Subcutaneous abdominal adipose tissue (tissue), 5 donors: ENCODE measurements around the gene ALG14.

ENCODE experiments used
- H3K27ac ChIP-seq: one replicate; pipeline ENCODE4 v1.7.0; 2013; ENCODE audit warnings: low read depth, mild to moderate bottlenecking, inconsistent platforms, low read length, moderate library complexity
- H3K27me3 ChIP-seq, 5 donors: one replicate each; pipeline ENCODE4 v1.7.0; 2013; ENCODE audit warnings: low read length in 5 of 5, inconsistent platforms in 1 of 5; ENCODE audit not compliant: control insufficient read depth in 5 of 5, insufficient read depth in 4 of 5
- H3K36me3 ChIP-seq, 5 donors: one replicate each; pipeline ENCODE4 v1.7.0; 2013; ENCODE audit warnings: low read length in 5 of 5; ENCODE audit not compliant: control insufficient read depth in 5 of 5, insufficient read depth in 5 of 5
- H3K4me1 ChIP-seq, 5 donors: one replicate each; pipeline ENCODE4 v1.7.0; 2013; ENCODE audit warnings: low read length in 5 of 5, mild to moderate bottlenecking in 3 of 5, moderate library complexity in 1 of 5; ENCODE audit not compliant: control insufficient read depth in 5 of 5, insufficient read depth in 5 of 5
- H3K4me3 ChIP-seq, 5 donors: one replicate each; pipeline ENCODE4 v1.7.0; 2013; ENCODE audit warnings: low read length in 5 of 5, low read depth in 1 of 5
- H3K9ac ChIP-seq, 5 donors: one replicate each; pipeline ENCODE4 v1.7.0; 2013; ENCODE audit warnings: low read length in 5 of 5, mild to moderate bottlenecking in 4 of 5, moderate library complexity in 3 of 5
- H3K9me3 ChIP-seq, 5 donors: one replicate each; pipeline ENCODE4 v1.7.0; 2013; ENCODE audit warnings: low read length in 5 of 5; ENCODE audit not compliant: control insufficient read depth in 5 of 5
- donor health status: healthy.
- donor health status: healthy.
- donor health status: healthy.
- donor health status: healthy.
- donor health status: healthy.

Gene ALG14

GRCh38 chr1:94992863-94993563, 79.7 kb downstream of the ALG14 start:
- Histone ChIP-seq H3K4me3 (no peak overlapping the region), H3K27me3 (no peaks in the 10 kb centered on the region), H3K9ac (no peak overlapping the region), H3K27ac (no peak overlapping the region), H3K9me3 (no peaks in the 10 kb centered on the region), H3K4me1 (peaks cover 0 to 25% (median 12%) of the 10 kb centered on the region in 5 donors), H3K36me3 (peaks cover 0 to 3% (median 0%) of the 10 kb centered on the region in 5 donors)

- peaks cover 0 to 34% (median 19%) of the 10 kb centered on the region in 5 donors for H3K4me1 ChIP-seq
- no peak overlapping the region for H3K9ac ChIP-seq
- no peaks in the 10 kb centered on the region for H3K36me3 ChIP-seq
- no peaks in the 10 kb centered on the region for H3K9me3 ChIP-seq
- no peak overlapping the region for H3K4me3 ChIP-seq
- no peak overlapping the region for H3K27ac ChIP-seq
- no peaks in the 10 kb centered on the region for H3K27me3 ChIP-seq
Measured at GRCh38 chr1:94992161-94992560, 80.6 kb downstream of the ALG14 start.

GRCh38 chr1:94989911-94990473, 82.8 kb downstream of the ALG14 start:
- Histone ChIP-seq H3K27ac (no peak overlapping the region), H3K9ac (no peak overlapping the region), H3K36me3 (peaks cover 0 to 2% (median 0%) of the 10 kb centered on the region in 5 donors), H3K4me3 (no peak overlapping the region), H3K27me3 (no peaks in the 10 kb centered on the region), H3K9me3 (no peaks in the 10 kb centered on the region), H3K4me1 (peaks cover 0 to 33% (median 19%) of the 10 kb centered on the region in 5 donors)

GRCh38 chr1:94989398-94989797, 83.4 kb downstream of the ALG14 start:
- Histone ChIP-seq H3K27me3 (no peaks in the 10 kb centered on the region), H3K27ac (no peak overlapping the region), H3K36me3 (peaks cover 0 to 2% (median 0%) of the 10 kb centered on the region in 5 donors), H3K4me1 (peaks cover 0 to 28% (median 13%) of the 10 kb centered on the region in 5 donors), H3K4me3 (no peak overlapping the region), H3K9ac (no peak overlapping the region), H3K9me3 (no peaks in the 10 kb centered on the region)

- H3K9me3 ChIP-seq, result no peaks in the 10 kb centered on the region
- peaks cover 0 to 21% (median 10%) of the 10 kb centered on the region in 5 donors for H3K4me1 ChIP-seq
- peaks cover 0 to 2% (median 0%) of the 10 kb centered on the region in 5 donors for H3K36me3 ChIP-seq
- H3K4me3 ChIP-seq, result no peak overlapping the region
- no peak overlapping the region for H3K27ac ChIP-seq
- no peaks in the 10 kb centered on the region for H3K27me3 ChIP-seq
- H3K9ac ChIP-seq, result no peak overlapping the region
Measured at GRCh38 chr1:94988356-94988755, 84.4 kb downstream of the ALG14 start.

GRCh38 chr1:94986783-94987182, 86.0 kb downstream of the ALG14 start:
- Histone ChIP-seq H3K4me1 (peaks cover 4 to 32% (median 16%) of the 10 kb centered on the region in 5 donors), H3K9me3 (no peaks in the 10 kb centered on the region), H3K9ac (no peak overlapping the region), H3K36me3 (peaks cover 0 to 2% (median 0%) of the 10 kb centered on the region in 5 donors), H3K27ac (no peak overlapping the region), H3K27me3 (no peaks in the 10 kb centered on the region), H3K4me3 (no peak overlapping the region)

GRCh38 chr1:94983171-94983739, 89.5 kb downstream of the ALG14 start:
- no peaks in the 10 kb centered on the region for H3K9me3 ChIP-seq
- no peak overlapping the region for H3K27ac ChIP-seq
- peaks cover 4 to 42% (median 16%) of the 10 kb centered on the region in 5 donors for H3K4me1 ChIP-seq
- peak overlapping the region in 1 of 5 donors; percentile 29 for H3K4me3 ChIP-seq
- H3K27me3 ChIP-seq, result no peaks in the 10 kb centered on the region
- no peak overlapping the region for H3K9ac ChIP-seq
- peaks cover 0 to 2% (median 0%) of the 10 kb centered on the region in 5 donors for H3K36me3 ChIP-seq

- H3K27ac ChIP-seq, result no peak overlapping the region
- H3K4me3 ChIP-seq, result no peak overlapping the region
- no peak overlapping the region for H3K9ac ChIP-seq
- no peaks in the 10 kb centered on the region for H3K27me3 ChIP-seq
- H3K9me3 ChIP-seq, result no peaks in the 10 kb centered on the region
- H3K4me1 ChIP-seq, result peaks cover 1 to 39% (median 10%) of the 10 kb centered on the region in 5 donors
- peaks cover 0 to 2% (median 0%) of the 10 kb centered on the region in 5 donors for H3K36me3 ChIP-seq
Measured at GRCh38 chr1:94982398-94982797, 90.4 kb downstream of the ALG14 start.

- H3K36me3 ChIP-seq, result no peaks in the 10 kb centered on the region
- no peak overlapping the region for H3K4me3 ChIP-seq
- H3K9ac ChIP-seq, result no peak overlapping the region
- no peaks in the 10 kb centered on the region for H3K9me3 ChIP-seq
- no peak overlapping the region for H3K27ac ChIP-seq
- H3K27me3 ChIP-seq, result no peaks in the 10 kb centered on the region
- peaks cover 0 to 39% (median 7%) of the 10 kb centered on the region in 5 donors for H3K4me1 ChIP-seq
Measured at GRCh38 chr1:94981575-94981973, 91.2 kb downstream of the ALG14 start.
